Tibial nerve (tissue), 3 donors: Measurements from ENCODE around the gene EIF2B2.

Experiments used
- POLR2A ChIP-seq, 2 donors: fragments of 450-650 bp; IDR thresholded peaks; one replicate each; pipeline ENCODE4 v1.6.1; 2017; ENCODE audit warnings: antibody characterized with exemption in 2 of 2, mild to moderate bottlenecking in 2 of 2, moderate library complexity in 2 of 2
- TF ChIP-seq, protein P1 (sequence below), 5 experiments: fragments of 200-600 bp in 3 of 5; fragments of 450-650 bp in 2 of 5; sonication (generic) in 3 of 5; IDR thresholded peaks; one replicate each; pipeline ENCODE4 v1.5.1; 2016 to 2019; ENCODE audit warnings: antibody characterized with exemption in 5 of 5, mild to moderate bottlenecking in 3 of 5, moderate library complexity in 2 of 5

GRCh38 chr14:74956280-74957072 lies 46.2 kb upstream of the EIF2B2 start:
- TF ChIP-seq, protein P1, sequence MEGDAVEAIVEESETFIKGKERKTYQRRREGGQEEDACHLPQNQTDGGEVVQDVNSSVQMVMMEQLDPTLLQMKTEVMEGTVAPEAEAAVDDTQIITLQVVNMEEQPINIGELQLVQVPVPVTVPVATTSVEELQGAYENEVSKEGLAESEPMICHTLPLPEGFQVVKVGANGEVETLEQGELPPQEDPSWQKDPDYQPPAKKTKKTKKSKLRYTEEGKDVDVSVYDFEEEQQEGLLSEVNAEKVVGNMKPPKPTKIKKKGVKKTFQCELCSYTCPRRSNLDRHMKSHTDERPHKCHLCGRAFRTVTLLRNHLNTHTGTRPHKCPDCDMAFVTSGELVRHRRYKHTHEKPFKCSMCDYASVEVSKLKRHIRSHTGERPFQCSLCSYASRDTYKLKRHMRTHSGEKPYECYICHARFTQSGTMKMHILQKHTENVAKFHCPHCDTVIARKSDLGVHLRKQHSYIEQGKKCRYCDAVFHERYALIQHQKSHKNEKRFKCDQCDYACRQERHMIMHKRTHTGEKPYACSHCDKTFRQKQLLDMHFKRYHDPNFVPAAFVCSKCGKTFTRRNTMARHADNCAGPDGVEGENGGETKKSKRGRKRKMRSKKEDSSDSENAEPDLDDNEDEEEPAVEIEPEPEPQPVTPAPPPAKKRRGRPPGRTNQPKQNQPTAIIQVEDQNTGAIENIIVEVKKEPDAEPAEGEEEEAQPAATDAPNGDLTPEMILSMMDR (IDR thresholded peaks at IDR 0.05): no peak
- no peak for TF ChIP-seq POLR2A (IDR thresholded peaks at IDR 0.05)
